GM18861 (cell line): ENCODE measurements around the gene ZIC4.

ENCODE experiments used
- ATAC-seq: cut with Tn5 transposase; IDR thresholded peaks from one replicate; pipeline ENCODE4 v1.9.1; 2021; ENCODE audit not compliant: unreplicated experiment

ZIC4 gene

GRCh38 chr3:147371771-147372340 lies 34.5 kb downstream of the ZIC4 start:
- ATAC-seq, result no peak

- no peak for ATAC-seq
Measured at GRCh38 chr3:147371140-147371539, 35.2 kb downstream of the ZIC4 start.

GRCh38 chr3:147370349-147370748 lies 36.0 kb downstream of the ZIC4 start:
- no peak for ATAC-seq

- ATAC-seq, result no peak
Measured at GRCh38 chr3:147369661-147370123, 36.7 kb downstream of the ZIC4 start.

- ATAC-seq, result no peak
Measured at GRCh38 chr3:147369231-147369630, 37.1 kb downstream of the ZIC4 start.

GRCh38 chr3:147368561-147369221 lies 37.7 kb downstream of the ZIC4 start:
- no peak for ATAC-seq

GRCh38 chr3:147368151-147368550 lies 38.2 kb downstream of the ZIC4 start:
- no peak for ATAC-seq

- ATAC-seq, result no peak
Measured at GRCh38 chr3:147367676-147368075, 38.7 kb downstream of the ZIC4 start.

- ATAC-seq, result no peak
Measured at GRCh38 chr3:147365196-147366115, 40.9 kb downstream of the ZIC4 start.

GRCh38 chr3:147364771-147365170 lies 41.6 kb downstream of the ZIC4 start:
- ATAC-seq, result no peak

GRCh38 chr3:147361454-147362420 lies 44.6 kb downstream of the ZIC4 start:
- peak; percentile 69 for ATAC-seq

GRCh38 chr3:147360646-147361453 lies 45.5 kb downstream of the ZIC4 start:
- ATAC-seq, result no peak

- ATAC-seq, result no peak
Measured at GRCh38 chr3:147360051-147360439, 46.3 kb downstream of the ZIC4 start.

- ATAC-seq, result no peak
Measured at GRCh38 chr3:147359177-147360050, 46.9 kb downstream of the ZIC4 start.

GRCh38 chr3:147358144-147358992 lies 48.0 kb downstream of the ZIC4 start:
- no peak for ATAC-seq

- no peak for ATAC-seq
Measured at GRCh38 chr3:147356909-147357900, 49.1 kb downstream of the ZIC4 start.
